Measurements from ENCODE around the gene CBX7.

The CBX7 gene

GRCh38 chr22:39148026-39148726 is 4.3 kb downstream of the CBX7 start:
- no peak overlapping the region for H3K4me3 ChIP-seq (ENCODE audit: low read depth, low read length)

GRCh38 chr22:39147335-39148025 is 5.0 kb downstream of the CBX7 start:
- H3K4me3 ChIP-seq (ENCODE audit: low read depth, low read length): no peak overlapping the region

- peak overlapping the region; percentile 81 for H3K4me3 ChIP-seq (ENCODE audit: low read depth, low read length)
Observed at GRCh38 chr22:39146256-39147101, 6.0 kb downstream of the CBX7 start.

- H3K4me3 ChIP-seq (ENCODE audit: low read depth, low read length): peak overlapping the region; percentile 81
Observed at GRCh38 chr22:39144101-39144767, 8.2 kb downstream of the CBX7 start.

- H3K4me3 ChIP-seq (ENCODE audit: low read depth, low read length): no peak overlapping the region
Observed at GRCh38 chr22:39142088-39142680, 10.3 kb downstream of the CBX7 start.

- no peak overlapping the region for H3K4me3 ChIP-seq (ENCODE audit: low read depth, low read length)
Observed at GRCh38 chr22:39139933-39140332, 12.5 kb downstream of the CBX7 start.

- H3K4me3 ChIP-seq (ENCODE audit: low read depth, low read length): no peak overlapping the region
Observed at GRCh38 chr22:39138357-39138997, 14.0 kb downstream of the CBX7 start.

GRCh38 chr22:39136317-39136716 is 16.2 kb downstream of the CBX7 start:
- H3K4me3 ChIP-seq (ENCODE audit: low read depth, low read length): no peak overlapping the region

- no peak overlapping the region for H3K4me3 ChIP-seq (ENCODE audit: low read depth, low read length)
Observed at GRCh38 chr22:39135092-39135896, 17.2 kb downstream of the CBX7 start.

GRCh38 chr22:39134366-39135091 is 18.0 kb downstream of the CBX7 start:
- no peak overlapping the region for H3K4me3 ChIP-seq (ENCODE audit: low read depth, low read length)

- H3K4me3 ChIP-seq (ENCODE audit: low read depth, low read length): no peak overlapping the region
Observed at GRCh38 chr22:39133871-39134270, 18.6 kb downstream of the CBX7 start.

- no peak overlapping the region for H3K4me3 ChIP-seq (ENCODE audit: low read depth, low read length)
Observed at GRCh38 chr22:39132871-39133524, 19.5 kb downstream of the CBX7 start.

- no peak overlapping the region for H3K4me3 ChIP-seq (ENCODE audit: low read depth, low read length)
Observed at GRCh38 chr22:39132281-39132680, 20.2 kb downstream of the CBX7 start.

- H3K4me3 ChIP-seq (ENCODE audit: low read depth, low read length): no peak overlapping the region
Observed at GRCh38 chr22:39130892-39131855, 21.3 kb downstream of the CBX7 start.

- H3K4me3 ChIP-seq (ENCODE audit: low read depth, low read length): no peak overlapping the region
Observed at GRCh38 chr22:39130152-39130704, 22.3 kb downstream of the CBX7 start.

- H3K4me3 ChIP-seq (ENCODE audit: low read depth, low read length): no peak overlapping the region
Observed at GRCh38 chr22:39129746-39130145, 22.7 kb downstream of the CBX7 start.

- H3K4me3 ChIP-seq (ENCODE audit: low read depth, low read length): no peak overlapping the region
Observed at GRCh38 chr22:39129081-39129480, 23.4 kb downstream of the CBX7 start.
